NOMO-1 treated with DMSO at 0.1 percent for 48 hours (cell line): ENCODE measurements around the gene DNAJC7.

Experiments used
- DNase-seq: peaks from one replicate; lab custom pipeline; 2025; ENCODE audit not compliant: unreplicated experiment; lab: John Stamatoyannopoulos, UW

The DNAJC7 gene, protein sequence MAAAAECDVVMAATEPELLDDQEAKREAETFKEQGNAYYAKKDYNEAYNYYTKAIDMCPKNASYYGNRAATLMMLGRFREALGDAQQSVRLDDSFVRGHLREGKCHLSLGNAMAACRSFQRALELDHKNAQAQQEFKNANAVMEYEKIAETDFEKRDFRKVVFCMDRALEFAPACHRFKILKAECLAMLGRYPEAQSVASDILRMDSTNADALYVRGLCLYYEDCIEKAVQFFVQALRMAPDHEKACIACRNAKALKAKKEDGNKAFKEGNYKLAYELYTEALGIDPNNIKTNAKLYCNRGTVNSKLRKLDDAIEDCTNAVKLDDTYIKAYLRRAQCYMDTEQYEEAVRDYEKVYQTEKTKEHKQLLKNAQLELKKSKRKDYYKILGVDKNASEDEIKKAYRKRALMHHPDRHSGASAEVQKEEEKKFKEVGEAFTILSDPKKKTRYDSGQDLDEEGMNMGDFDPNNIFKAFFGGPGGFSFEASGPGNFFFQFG

GRCh38 chr17:42016941-42017865, at the start of gene DNAJC7:
Gene DNAJC7 (minus strand): TSS chr17:42017439. CDS start chr17:42017416, 23 bp downstream.
- peak; percentile 92 for DNase-seq

DNA sequence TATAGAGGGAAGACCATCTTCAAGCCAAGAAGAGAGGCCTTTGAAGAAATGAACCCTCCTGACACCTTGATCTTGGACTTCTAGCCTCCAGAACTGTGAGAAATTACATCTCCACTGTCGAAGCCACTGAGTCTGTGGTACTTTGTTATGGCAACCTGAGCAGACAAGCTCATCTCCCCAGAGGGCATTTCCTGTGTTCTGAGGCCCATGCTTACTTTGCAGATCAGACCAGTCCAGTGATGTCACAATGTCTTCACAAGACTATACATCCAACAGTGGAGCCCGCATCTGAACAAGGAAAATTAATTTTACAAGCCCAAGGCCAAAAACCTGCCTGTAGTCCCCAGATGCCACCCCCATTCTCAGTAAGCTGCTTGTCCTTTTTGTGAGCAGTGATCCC, 48.0 kb upstream of the DNAJC7 start:
- DNase-seq: no peak

- DNase-seq: no peak
Observed at GRCh38 chr17:42062681-42063080, 45.4 kb upstream of the DNAJC7 start.

- DNase-seq: no peak
Observed at GRCh38 chr17:42061646-42062487, 44.6 kb upstream of the DNAJC7 start.

DNA sequence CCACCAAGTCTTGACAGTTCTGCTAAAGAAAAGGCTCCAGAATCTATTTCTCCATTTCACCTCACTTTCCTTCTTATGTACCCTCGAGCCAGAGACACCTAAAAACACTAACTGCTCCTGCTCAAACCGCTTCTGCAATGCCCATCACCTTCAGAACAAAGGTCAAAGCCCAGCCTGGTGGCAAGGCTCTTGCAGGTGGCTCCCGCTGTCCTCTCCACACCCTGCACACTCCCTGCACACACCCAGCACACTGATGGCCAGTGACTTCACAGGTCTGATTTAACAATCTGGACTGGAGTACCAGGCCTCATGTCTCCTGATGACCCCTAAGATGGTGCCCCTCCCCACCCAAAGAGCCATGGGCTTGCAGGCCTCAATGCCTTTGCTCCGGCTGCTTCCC, 43.0 kb upstream of the DNAJC7 start:
- no peak for DNase-seq

DNA sequence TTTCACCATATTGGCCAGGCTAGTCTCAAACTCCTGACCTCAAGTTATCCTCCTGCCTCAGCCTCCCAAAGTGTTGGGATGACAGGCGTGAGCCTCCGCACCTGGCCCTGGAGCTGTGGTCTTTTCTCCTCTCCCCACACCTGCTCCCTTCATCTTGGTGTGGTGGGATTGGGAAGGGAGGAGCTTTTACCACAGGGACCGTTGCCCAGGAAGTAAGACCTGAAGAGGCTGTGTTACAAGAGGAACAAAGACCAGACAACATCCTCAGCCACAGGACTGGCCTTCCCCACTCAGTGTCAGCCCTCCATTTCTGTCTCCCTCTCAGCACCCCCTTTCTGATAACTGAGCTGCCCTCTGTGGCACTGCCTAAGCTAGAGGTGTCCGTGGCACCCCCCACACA, 42.6 kb upstream of the DNAJC7 start:
- no peak for DNase-seq

GRCh38 chr17:42058063-42058462, 40.8 kb upstream of the DNAJC7 start:
- no peak for DNase-seq

DNA sequence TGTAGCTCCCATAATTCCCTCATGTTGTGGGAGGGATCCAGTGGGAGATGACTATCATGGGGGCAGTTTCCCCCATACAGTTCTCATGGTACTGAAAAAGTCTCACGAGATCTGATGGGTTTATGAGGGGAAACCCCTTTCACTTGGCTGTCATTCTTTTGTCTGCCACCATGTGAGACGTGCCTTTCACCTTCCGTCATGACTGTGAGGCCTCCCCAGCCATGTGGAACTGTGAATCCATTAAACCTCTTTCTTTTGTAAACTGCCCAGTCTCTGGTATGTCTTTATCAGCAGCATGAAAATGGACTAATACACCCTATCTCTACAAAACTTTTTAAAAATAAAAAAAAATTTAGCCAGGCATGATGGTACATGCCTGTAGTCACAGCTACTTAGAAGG, 39.4 kb upstream of the DNAJC7 start:
- no peak for DNase-seq

DNA sequence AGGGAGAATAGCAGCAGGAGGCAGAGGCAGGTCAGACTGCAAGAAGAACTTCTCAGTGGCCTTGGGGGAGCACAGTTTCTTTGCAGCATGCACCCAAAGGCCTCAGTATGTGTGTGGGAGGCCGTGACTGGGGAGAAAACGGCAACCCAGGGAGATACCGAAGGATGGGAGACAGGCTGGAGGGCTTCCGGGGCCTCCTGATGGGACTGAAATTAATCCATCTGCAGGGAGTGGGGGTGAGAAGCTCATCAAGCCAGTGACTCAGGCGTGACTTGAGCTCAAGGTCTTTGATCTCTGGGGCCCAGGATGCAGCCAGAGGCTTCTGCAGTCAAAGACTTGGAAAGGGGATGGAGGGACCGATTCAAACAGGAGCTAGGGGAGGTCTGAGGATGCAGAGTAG, 38.3 kb upstream of the DNAJC7 start:
- no peak for DNase-seq

GRCh38 chr17:42055027-42055426, 37.8 kb upstream of the DNAJC7 start:
- DNase-seq: no peak

DNA sequence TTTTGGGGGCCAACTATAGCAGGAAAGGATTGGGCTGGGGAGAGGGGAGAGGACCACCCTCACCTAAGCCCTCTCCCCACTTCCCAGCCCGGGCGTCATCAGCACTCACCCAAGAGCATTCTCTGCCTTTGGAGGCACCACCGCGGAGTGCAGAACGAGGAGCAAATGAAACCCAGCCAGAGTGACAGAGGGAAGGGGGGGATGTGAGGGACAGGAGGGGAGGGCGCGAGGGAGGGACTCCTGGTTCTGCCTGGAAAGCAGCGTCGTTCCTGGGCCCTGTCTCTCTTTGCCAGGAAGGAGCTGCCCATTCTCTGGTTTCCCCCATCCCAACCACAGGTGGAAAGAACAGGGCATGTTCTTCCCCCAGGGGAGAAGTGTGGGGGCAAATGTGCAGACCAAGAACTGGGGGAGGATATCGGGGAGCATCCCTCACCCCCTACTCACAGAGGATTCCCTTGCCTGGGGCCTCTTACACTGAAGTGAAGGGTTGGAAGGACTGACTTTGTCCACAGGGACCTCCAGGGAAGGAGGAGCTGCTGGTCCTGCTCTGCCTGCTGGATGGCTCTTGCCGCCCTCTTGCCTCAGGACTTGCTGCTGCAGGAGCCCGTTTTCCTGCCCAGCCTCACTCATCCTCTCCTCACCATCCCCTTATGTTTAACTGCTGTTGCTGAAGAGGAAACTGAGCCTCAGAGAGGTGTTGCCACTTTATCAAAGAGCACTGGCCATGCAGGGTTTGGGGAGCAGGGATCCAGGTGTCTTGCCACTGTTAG, 36.7 kb upstream of the DNAJC7 start:
- no peak for DNase-seq

GRCh38 chr17:42052346-42052877, 35.2 kb upstream of the DNAJC7 start:
- DNase-seq: no peak

- no peak for DNase-seq
Observed at GRCh38 chr17:42051645-42052044, 34.4 kb upstream of the DNAJC7 start.

DNA sequence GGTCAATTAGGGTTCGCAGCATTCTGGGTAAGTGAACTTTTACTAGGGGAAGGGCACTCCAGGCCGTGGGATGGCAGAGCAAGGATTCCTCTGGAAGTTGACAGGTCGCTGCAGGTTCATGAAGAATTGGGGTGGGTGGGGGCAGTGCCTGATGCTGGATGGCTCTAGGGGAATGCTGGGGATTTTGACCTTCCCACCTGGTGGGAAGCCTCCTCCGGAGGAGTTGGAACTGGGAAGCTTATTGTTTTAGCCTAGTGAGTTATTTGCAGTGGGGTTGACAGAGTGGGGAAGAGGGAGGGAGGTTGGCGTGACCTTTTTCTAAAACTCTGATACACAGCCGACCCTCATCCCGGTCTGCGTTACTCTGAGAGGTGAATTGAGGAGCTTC, 33.8 kb upstream of the DNAJC7 start:
- DNase-seq: no peak

GRCh38 chr17:42050393-42051012, 33.3 kb upstream of the DNAJC7 start, which contains the start of gene C17orf113:
Gene C17orf113 (minus strand): TSS chr17:42050601. CDS start chr17:42043376, 7,225 bp downstream.
- DNase-seq: peak; percentile 36

DNA sequence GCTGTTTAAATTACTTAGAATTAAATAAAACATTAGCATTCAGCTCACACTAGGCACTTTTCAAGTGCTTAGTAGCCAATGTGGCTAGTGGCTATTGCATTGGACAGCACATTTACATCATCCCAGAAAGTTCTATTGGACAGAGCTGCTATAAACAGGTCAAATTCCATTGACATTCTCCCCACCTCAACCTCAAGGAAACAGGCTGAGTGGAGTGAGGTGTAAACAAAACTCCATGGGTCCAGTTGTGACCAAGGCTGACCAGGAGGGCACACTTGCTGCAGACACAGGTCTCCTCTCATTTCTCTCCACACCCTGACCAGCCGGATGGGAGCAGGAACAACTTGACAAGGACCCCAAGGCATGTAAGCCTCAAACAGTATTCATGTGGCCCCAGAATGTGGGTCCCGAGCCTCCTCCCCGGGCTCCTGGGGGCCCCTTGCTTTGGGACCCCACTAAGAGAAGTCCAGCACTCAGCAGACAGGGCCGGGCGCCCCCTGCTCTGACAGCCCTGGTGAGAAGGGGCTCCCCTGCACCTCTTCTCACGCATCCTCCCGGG, 32.7 kb upstream of the DNAJC7 start:
- DNase-seq: no peak

DNA sequence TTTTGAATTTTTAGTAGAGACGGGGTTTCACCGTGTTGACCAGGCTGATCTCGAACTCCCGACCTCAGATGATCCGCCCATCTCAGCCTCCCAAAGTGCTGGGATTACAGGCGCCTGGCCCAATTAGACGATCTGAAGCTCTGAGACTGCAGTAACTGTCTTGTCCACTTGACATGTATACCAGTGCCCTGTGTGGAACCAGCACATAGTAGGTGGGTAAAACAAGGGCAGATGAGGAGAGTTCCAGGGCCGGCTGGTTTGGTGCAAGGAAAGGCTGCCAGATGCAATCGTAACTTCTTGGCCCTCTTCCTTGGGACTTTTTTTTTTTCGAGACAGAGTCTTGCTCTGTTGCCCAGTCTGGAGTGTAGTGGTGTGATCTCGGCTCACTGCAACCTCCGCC, 30.1 kb upstream of the DNAJC7 start:
- DNase-seq: no peak

- no peak for DNase-seq
Observed at GRCh38 chr17:42045719-42046118, 28.5 kb upstream of the DNAJC7 start.
